ENCODE measurements around the gene CPZ.

The CPZ gene

DNA sequence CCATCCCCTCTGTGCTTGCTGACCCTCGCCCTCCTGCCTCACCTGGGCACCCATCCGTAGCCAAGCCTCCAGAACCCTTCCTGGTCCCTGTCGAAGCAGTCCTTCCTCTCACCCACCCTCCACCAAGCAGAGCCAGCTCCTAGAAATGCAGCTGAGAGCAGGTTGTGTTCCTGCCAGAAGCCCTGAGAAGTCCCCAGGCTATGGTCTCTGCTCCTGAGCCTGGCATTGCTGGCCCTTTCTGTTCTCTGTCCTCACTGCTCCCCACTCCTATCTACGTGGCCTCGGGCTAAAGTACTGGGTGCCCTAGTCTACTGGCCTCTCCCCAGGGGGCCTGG, 2.1 kb upstream of the CPZ start:
- DNase-seq, result no peak
- no peak overlapping the region for H3K9ac ChIP-seq (ENCODE audit: low read length)
- no peak overlapping the region for H3K4me2 ChIP-seq (ENCODE audit: low read depth, low read length)
- peaks cover 97% of the 10 kb centered on the region for H3K27me3 ChIP-seq (replicated peaks; ENCODE audit: insufficient read depth, low read length)
- no peak overlapping the region for H3K4me3 ChIP-seq (ENCODE audit: low read length)
- H4K20me1 ChIP-seq (ENCODE audit: insufficient read depth, low read length), result no peaks in the 10 kb centered on the region
- no peaks in the 10 kb centered on the region for H3K36me3 ChIP-seq (replicated peaks; ENCODE audit: insufficient read depth, low read length)
- no peak for TF ChIP-seq EZH2 (optimal IDR thresholded peaks at IDR 0.05; ENCODE audit: low read depth, low read length)
- TF ChIP-seq, protein P1, sequence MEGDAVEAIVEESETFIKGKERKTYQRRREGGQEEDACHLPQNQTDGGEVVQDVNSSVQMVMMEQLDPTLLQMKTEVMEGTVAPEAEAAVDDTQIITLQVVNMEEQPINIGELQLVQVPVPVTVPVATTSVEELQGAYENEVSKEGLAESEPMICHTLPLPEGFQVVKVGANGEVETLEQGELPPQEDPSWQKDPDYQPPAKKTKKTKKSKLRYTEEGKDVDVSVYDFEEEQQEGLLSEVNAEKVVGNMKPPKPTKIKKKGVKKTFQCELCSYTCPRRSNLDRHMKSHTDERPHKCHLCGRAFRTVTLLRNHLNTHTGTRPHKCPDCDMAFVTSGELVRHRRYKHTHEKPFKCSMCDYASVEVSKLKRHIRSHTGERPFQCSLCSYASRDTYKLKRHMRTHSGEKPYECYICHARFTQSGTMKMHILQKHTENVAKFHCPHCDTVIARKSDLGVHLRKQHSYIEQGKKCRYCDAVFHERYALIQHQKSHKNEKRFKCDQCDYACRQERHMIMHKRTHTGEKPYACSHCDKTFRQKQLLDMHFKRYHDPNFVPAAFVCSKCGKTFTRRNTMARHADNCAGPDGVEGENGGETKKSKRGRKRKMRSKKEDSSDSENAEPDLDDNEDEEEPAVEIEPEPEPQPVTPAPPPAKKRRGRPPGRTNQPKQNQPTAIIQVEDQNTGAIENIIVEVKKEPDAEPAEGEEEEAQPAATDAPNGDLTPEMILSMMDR (IDR thresholded peaks at IDR 0.05; ENCODE audit: low read length), result no peak
- TF ChIP-seq EZH2phosphoT487 (IDR thresholded peaks at IDR 0.05; ENCODE audit: low read length), result no peak
- no peaks in the 10 kb centered on the region for H3K4me1 ChIP-seq (ENCODE audit: low read length)
- H3K27ac ChIP-seq (ENCODE audit: low read length), result no peak overlapping the region
- no peaks in the 10 kb centered on the region for H3K9me3 ChIP-seq (replicated peaks; ENCODE audit: insufficient read depth, low read length)
- H3K9me2 ChIP-seq (replicated peaks; ENCODE audit: insufficient read depth, low read length), result no peaks in the 10 kb centered on the region
- H3K79me2 ChIP-seq (ENCODE audit: low read length), result no peaks in the 10 kb centered on the region
- no peak overlapping the region for H2AFZ ChIP-seq (ENCODE audit: low read length)
- H3F3A ChIP-seq (ENCODE audit: insufficient read depth, low read length), result no peaks in the 10 kb centered on the region

DNA sequence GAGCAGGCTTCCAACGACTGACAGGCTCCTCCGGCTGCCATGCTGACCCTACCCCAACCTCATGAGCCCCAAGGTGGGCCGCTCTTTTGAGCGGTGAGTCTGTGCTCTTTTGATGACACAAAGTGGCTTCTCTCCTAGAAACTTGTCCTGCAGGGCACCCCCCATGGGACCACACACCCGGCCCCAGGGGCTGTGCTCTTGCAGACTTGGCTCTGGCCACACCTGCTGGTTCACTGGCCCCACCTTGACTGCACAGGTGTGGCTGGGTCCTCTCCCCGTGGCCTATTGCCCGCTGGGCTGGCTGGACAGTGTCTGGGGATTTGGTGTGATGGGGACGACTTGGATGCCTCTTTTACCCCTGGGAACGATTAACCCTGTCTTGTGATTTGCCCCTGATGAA, 1.5 kb upstream of the CPZ start:
- H3K27me3 ChIP-seq (replicated peaks; ENCODE audit: insufficient read depth, low read length), result peaks cover 94% of the 10 kb centered on the region
- no peak overlapping the region for H3K4me3 ChIP-seq (ENCODE audit: low read length)
- H3K27ac ChIP-seq (ENCODE audit: low read length), result no peak overlapping the region
- H3K79me2 ChIP-seq (ENCODE audit: low read length), result no peaks in the 10 kb centered on the region
- H3K9me2 ChIP-seq (replicated peaks; ENCODE audit: insufficient read depth, low read length), result no peaks in the 10 kb centered on the region
- H3K4me1 ChIP-seq (ENCODE audit: low read length), result no peaks in the 10 kb centered on the region
- no peak for DNase-seq
- no peaks in the 10 kb centered on the region for H3K36me3 ChIP-seq (replicated peaks; ENCODE audit: insufficient read depth, low read length)
- no peak overlapping the region for H3K9ac ChIP-seq (ENCODE audit: low read length)
- H4K20me1 ChIP-seq (ENCODE audit: insufficient read depth, low read length), result no peaks in the 10 kb centered on the region
- no peaks in the 10 kb centered on the region for H3F3A ChIP-seq (ENCODE audit: insufficient read depth, low read length)
- no peaks in the 10 kb centered on the region for H3K9me3 ChIP-seq (replicated peaks; ENCODE audit: insufficient read depth, low read length)
- H2AFZ ChIP-seq (ENCODE audit: low read length), result no peak overlapping the region
- no peak for TF ChIP-seq EZH2 (optimal IDR thresholded peaks at IDR 0.05; ENCODE audit: low read depth, low read length)
- TF ChIP-seq EZH2phosphoT487 (IDR thresholded peaks at IDR 0.05; ENCODE audit: low read length), result no peak
- TF ChIP-seq, protein P1 (IDR thresholded peaks at IDR 0.05; ENCODE audit: low read length), result no peak
- no peak overlapping the region for H3K4me2 ChIP-seq (ENCODE audit: low read depth, low read length)

DNA sequence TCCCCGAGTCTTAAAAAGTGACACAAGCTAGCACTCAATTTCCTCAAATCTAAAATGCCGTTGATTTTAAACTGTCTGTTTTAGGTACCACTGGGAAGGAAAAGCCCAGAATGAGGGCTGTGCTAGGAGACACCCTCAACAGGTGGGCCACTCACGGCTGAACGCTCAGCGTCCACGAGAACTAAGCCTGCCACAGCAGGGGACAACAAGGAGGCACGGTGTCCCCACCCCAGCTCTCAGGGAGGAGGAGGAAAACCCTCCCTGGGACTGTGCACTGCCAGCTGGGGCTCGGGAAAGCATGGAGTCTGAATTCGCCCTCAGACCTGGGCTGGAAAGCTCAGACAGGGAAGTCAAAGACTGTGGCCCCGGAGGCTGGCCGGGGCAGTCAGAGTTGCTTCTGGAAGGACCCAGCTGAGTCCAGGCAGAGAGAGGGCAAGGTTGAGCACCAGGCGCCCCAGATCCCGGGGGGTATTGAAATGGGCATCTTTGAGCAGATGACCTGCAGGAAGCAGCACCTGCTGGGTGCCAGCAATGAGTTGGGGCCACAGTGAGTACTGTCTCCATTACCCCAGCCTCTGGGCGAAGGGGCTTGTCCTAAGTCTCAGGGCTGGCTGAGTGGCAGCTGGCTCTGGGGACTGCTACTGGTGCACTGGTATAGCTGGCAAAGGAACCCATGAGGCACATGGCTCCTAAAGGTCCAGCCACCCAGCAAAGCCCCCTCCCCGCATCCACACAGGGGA, 769 bp upstream of the CPZ start:
- H3K4me1 ChIP-seq (ENCODE audit: low read length), result no peaks in the 10 kb centered on the region
- DNase-seq, result no peak
- no peaks in the 10 kb centered on the region for H3K9me3 ChIP-seq (replicated peaks; ENCODE audit: insufficient read depth, low read length)
- H3K9ac ChIP-seq (ENCODE audit: low read length), result no peak overlapping the region
- no peak overlapping the region for H2AFZ ChIP-seq (ENCODE audit: low read length)
- no peak for TF ChIP-seq EZH2 (optimal IDR thresholded peaks at IDR 0.05; ENCODE audit: low read depth, low read length)
- TF ChIP-seq EZH2phosphoT487 (IDR thresholded peaks at IDR 0.05; ENCODE audit: low read length), result no peak
- TF ChIP-seq, protein P1 (IDR thresholded peaks at IDR 0.05; ENCODE audit: low read length), result no peak
- no peaks in the 10 kb centered on the region for H3K9me2 ChIP-seq (replicated peaks; ENCODE audit: insufficient read depth, low read length)
- no peaks in the 10 kb centered on the region for H4K20me1 ChIP-seq (ENCODE audit: insufficient read depth, low read length)
- H3K27me3 ChIP-seq (replicated peaks; ENCODE audit: insufficient read depth, low read length), result peaks cover 94% of the 10 kb centered on the region
- no peak overlapping the region for H3K4me3 ChIP-seq (ENCODE audit: low read length)
- H3F3A ChIP-seq (ENCODE audit: insufficient read depth, low read length), result no peaks in the 10 kb centered on the region
- no peaks in the 10 kb centered on the region for H3K79me2 ChIP-seq (ENCODE audit: low read length)
- H3K27ac ChIP-seq (ENCODE audit: low read length), result no peak overlapping the region
- no peak overlapping the region for H3K4me2 ChIP-seq (ENCODE audit: low read depth, low read length)
- H3K36me3 ChIP-seq (replicated peaks; ENCODE audit: insufficient read depth, low read length), result no peaks in the 10 kb centered on the region
